Osteoblast (primary cell): ENCODE results near the gene CFHR5. TPM values are rescaled to one million over a fixed set of nuclear protein-coding genes. Genes with fewer than 3 reads are reported as not detected.

ENCODE experiments used
- DNase-seq: peaks from one replicate; pipeline ENCODE4 v3.0.0; 2011; ENCODE audit warnings: low spot score, mixed read lengths; ENCODE audit not compliant: insufficient read length; ENCODE audit errors: missing footprints
- H2AFZ ChIP-seq: 2 replicates; pipeline ENCODE4 v1.6.0; 2011; ENCODE audit warnings: mild to moderate bottlenecking, low read length
- H3K27ac ChIP-seq: 2 replicates; pipeline ENCODE4 v1.5.1; 2011; ENCODE audit warnings: mild to moderate bottlenecking, low read depth, low read length, moderate library complexity
- H3K27me3 ChIP-seq: 2 replicates; pipeline ENCODE4 v1.6.0; 2012; ENCODE audit warnings: mild to moderate bottlenecking, control low read depth, inconsistent platforms, low read length, moderate library complexity; ENCODE audit not compliant: insufficient read depth
- H3K36me3 ChIP-seq: 2 replicates; pipeline ENCODE4 v1.5.1; 2011; ENCODE audit warnings: mild to moderate bottlenecking, low read length, control low read depth, moderate library complexity; ENCODE audit not compliant: insufficient read depth
- H3K4me1 ChIP-seq: 2 replicates; pipeline ENCODE4 v1.5.1; 2011; ENCODE audit warnings: mild to moderate bottlenecking, low read length, control low read depth, moderate library complexity; ENCODE audit not compliant: insufficient read depth
- H3K4me2 ChIP-seq: 2 replicates; pipeline ENCODE4 v1.6.0; 2011; ENCODE audit warnings: mild to moderate bottlenecking, low read length; ENCODE audit not compliant: insufficient read depth
- H3K4me3 ChIP-seq: fragments of 200-600 bp; sonication (generic); 3 replicates; pipeline ENCODE4 v1.5.1; 2012; ENCODE audit warnings: mild to moderate bottlenecking, low read length, inconsistent platforms; ENCODE audit not compliant: insufficient read depth
- H3K79me2 ChIP-seq: 2 replicates; pipeline ENCODE4 v1.6.0; 2012; ENCODE audit warnings: mild to moderate bottlenecking, low read length, control low read depth, inconsistent platforms; ENCODE audit not compliant: insufficient read depth
- H3K9me3 ChIP-seq: 2 replicates; pipeline ENCODE4 v1.5.1; 2011; ENCODE audit warnings: low read depth, low read length, control low read depth
- H4K20me1 ChIP-seq: 2 replicates; pipeline ENCODE4 v1.6.0; 2012; ENCODE audit warnings: mild to moderate bottlenecking, low read length, control low read depth; ENCODE audit not compliant: insufficient read depth
- total RNA-seq: library from RNA; depleted of rRNA; stranded (reverse); fragments of >200 nt; gene quantifications from 2 replicates; pipeline ENCODE4 v1.2.3, GENCODE V29; 2012
- TF ChIP-seq, protein P1 (sequence below): IDR thresholded peaks from 2 replicates; pipeline ENCODE4 v1.5.1; 2011; ENCODE audit warnings: mild to moderate bottlenecking, low read depth, low read length, moderate library complexity; ENCODE audit errors: extremely low read depth

The CFHR5 gene
- total RNA-seq, 1 donor, result not detected

DNA sequence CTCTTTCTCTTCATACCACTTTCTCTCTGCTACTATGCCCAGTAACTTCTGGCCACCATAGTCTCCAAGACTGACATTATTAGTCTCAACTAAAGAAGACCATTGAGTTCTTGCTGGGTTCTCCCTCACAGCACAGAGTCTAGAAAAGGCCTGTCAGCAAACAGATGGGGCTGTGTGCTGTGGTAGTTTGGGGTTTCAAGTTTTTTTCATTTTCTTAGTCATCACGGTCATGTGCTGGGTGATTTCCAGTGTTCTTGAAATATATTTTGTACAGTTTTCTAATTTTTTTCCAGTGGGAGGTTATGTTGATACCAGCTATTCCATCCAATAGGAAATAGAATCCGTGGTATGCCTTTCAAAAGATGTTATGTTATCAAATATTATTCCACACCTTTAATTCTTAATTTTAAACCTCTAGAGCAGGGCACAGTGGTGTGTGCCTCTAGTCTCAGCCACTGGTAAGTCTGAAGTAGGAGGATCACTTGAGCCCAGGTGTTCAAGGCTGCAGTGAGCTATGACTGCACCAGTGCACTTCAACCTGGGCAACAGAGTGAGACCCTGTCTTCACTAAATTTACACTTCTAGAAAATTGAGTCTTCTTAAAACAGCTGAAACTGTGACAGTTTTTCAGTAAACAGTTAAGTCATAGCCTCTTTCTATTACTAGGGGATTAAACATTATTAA lies 25.5 kb upstream of the CFHR5 start:
- Histone ChIP-seq H4K20me1 (no peaks in the 10 kb centered on the region), H3K79me2 (no peaks in the 10 kb centered on the region), H3K9me3 (no peaks in the 10 kb centered on the region), H3K4me3 (no peak overlapping the region), H3K36me3 (no peaks in the 10 kb centered on the region), H3K4me1 (no peaks in the 10 kb centered on the region), H3K27ac (no peak overlapping the region), H2AFZ (no peak overlapping the region), H3K4me2 (no peak overlapping the region), H3K27me3 (no peaks in the 10 kb centered on the region)
- DNase-seq, result peak; percentile 11
- TF ChIP-seq, protein P1, sequence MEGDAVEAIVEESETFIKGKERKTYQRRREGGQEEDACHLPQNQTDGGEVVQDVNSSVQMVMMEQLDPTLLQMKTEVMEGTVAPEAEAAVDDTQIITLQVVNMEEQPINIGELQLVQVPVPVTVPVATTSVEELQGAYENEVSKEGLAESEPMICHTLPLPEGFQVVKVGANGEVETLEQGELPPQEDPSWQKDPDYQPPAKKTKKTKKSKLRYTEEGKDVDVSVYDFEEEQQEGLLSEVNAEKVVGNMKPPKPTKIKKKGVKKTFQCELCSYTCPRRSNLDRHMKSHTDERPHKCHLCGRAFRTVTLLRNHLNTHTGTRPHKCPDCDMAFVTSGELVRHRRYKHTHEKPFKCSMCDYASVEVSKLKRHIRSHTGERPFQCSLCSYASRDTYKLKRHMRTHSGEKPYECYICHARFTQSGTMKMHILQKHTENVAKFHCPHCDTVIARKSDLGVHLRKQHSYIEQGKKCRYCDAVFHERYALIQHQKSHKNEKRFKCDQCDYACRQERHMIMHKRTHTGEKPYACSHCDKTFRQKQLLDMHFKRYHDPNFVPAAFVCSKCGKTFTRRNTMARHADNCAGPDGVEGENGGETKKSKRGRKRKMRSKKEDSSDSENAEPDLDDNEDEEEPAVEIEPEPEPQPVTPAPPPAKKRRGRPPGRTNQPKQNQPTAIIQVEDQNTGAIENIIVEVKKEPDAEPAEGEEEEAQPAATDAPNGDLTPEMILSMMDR, result no peak

DNA sequence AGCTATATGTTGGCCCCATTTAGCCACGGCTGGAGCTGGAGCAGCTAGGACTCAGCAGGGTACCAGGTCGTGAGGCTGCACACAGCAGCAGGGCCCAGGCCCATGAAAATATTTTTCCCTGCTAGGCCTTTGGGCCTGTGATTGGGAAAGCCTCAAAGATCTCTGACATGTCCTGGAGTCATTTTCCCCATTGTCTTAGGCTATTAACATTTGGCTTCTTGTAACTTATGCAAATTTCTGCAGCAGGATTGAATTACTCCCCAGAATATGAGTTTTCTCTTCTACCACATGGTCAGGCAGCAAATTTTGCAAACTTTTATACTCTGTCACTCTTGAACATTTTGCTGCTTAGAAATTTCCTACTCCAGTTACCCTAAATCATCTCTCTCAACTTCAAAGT lies 22.6 kb upstream of the CFHR5 start:
- TF ChIP-seq, protein P1, result no peak
- no peak overlapping the region for H3K27ac ChIP-seq
- no peaks in the 10 kb centered on the region for H4K20me1 ChIP-seq
- no peak overlapping the region for H3K4me2 ChIP-seq
- H3K27me3 ChIP-seq, result no peaks in the 10 kb centered on the region
- no peak overlapping the region for H2AFZ ChIP-seq
- no peaks in the 10 kb centered on the region for H3K79me2 ChIP-seq
- no peaks in the 10 kb centered on the region for H3K4me1 ChIP-seq
- no peaks in the 10 kb centered on the region for H3K9me3 ChIP-seq
- no peak for DNase-seq
- H3K4me3 ChIP-seq, result no peak overlapping the region
- H3K36me3 ChIP-seq, result no peaks in the 10 kb centered on the region

DNA sequence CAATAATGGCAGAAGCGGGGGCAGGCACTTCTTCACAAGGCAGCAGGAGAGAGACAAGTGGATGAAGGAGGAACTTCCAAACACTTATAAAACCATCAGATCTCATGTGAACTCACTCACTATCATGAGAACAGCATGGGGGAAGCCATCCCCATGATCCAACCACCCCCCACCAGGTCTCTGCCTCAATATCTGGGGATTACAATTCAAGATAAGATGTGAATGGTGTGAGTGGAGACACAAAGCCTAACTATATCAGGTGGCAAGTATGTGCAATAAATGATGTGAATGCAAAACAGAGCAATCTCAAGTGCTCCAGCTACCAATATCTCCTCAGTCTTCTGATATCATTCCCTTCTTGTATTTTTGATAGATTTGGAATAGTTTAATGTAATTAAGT lies 21.4 kb upstream of the CFHR5 start:
- Histone ChIP-seq H4K20me1 (no peaks in the 10 kb centered on the region), H3K36me3 (no peaks in the 10 kb centered on the region), H3K4me1 (no peaks in the 10 kb centered on the region), H3K27ac (no peak overlapping the region), H3K9me3 (no peaks in the 10 kb centered on the region), H3K4me2 (no peak overlapping the region), H3K4me3 (no peak overlapping the region), H2AFZ (no peak overlapping the region), H3K27me3 (no peaks in the 10 kb centered on the region), H3K79me2 (no peaks in the 10 kb centered on the region)
- TF ChIP-seq, protein P1, result no peak
- DNase-seq, result no peak

DNA sequence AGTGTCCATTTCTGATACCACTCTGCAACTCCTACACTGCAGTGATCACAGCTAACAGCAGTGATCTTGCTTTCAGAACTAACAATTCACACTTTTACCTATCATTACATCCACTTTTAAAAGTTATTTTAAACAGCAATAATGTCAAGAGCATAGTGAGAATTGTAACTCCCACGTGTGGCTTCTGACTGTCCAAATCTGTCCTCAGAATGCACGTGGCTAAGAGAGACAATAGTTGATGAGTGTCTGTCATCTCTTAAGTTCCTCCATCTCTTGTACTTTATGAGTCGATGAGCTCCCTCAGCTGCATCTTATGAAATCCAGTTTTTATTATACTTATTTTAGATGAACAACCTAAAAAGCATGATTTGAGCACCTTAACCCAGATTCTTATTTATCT lies 16.5 kb upstream of the CFHR5 start:
- TF ChIP-seq, protein P1, result no peak
- no peak overlapping the region for H2AFZ ChIP-seq
- no peak overlapping the region for H3K27ac ChIP-seq
- no peak for DNase-seq
- H4K20me1 ChIP-seq, result no peaks in the 10 kb centered on the region
- no peak overlapping the region for H3K4me2 ChIP-seq
- no peaks in the 10 kb centered on the region for H3K79me2 ChIP-seq
- no peaks in the 10 kb centered on the region for H3K4me1 ChIP-seq
- no peaks in the 10 kb centered on the region for H3K27me3 ChIP-seq
- H3K36me3 ChIP-seq, result no peaks in the 10 kb centered on the region
- H3K4me3 ChIP-seq, result no peak overlapping the region
- H3K9me3 ChIP-seq, result no peaks in the 10 kb centered on the region
